H4 (cell line): ENCODE measurements around the gene PBX1. TPM values are rescaled to one million over a fixed set of nuclear protein-coding genes. Genes with fewer than 3 reads are reported as not detected.

Experiments
- DNase-seq: peaks from one replicate; pipeline ENCODE4 v3.0.0-alpha.2; 2015; ENCODE audit warnings: low spot score
- total RNA-seq: library from RNA; depleted of rRNA; stranded (reverse); fragments of >200 nt; shearing (Covaris generic); gene quantifications from 2 replicates; pipeline ENCODE4 v1.2.3, GENCODE V29; 2014

Gene PBX1
- total RNA-seq, 1 experiment from 2014 or later, result 25.8 TPM

GRCh38 chr1:164757625-164758024, 198.6 kb downstream of the PBX1 start:
- no peak for DNase-seq

GRCh38 chr1:164759144-164759920, 200.3 kb downstream of the PBX1 start:
- DNase-seq, result no peak

GRCh38 chr1:164759979-164760469, 201.0 kb downstream of the PBX1 start:
- no peak for DNase-seq

- no peak for DNase-seq
Observed at GRCh38 chr1:164760569-164760968, 201.6 kb downstream of the PBX1 start.

GRCh38 chr1:164761009-164761408, 202.0 kb downstream of the PBX1 start:
- DNase-seq, result no peak

GRCh38 chr1:164763098-164763497, 204.1 kb downstream of the PBX1 start:
- DNase-seq, result no peak

GRCh38 chr1:164764333-164764732, 205.3 kb downstream of the PBX1 start:
- no peak for DNase-seq

GRCh38 chr1:164765557-164765956, 206.6 kb downstream of the PBX1 start:
- DNase-seq, result no peak

GRCh38 chr1:164765992-164766720, 207.2 kb downstream of the PBX1 start:
- no peak for DNase-seq

- DNase-seq, result no peak
Observed at GRCh38 chr1:164767752-164768402, 208.9 kb downstream of the PBX1 start.

GRCh38 chr1:164768619-164769018, 209.6 kb downstream of the PBX1 start:
- DNase-seq, result no peak

- DNase-seq, result no peak
Observed at GRCh38 chr1:164769486-164770130, 210.6 kb downstream of the PBX1 start.

- no peak for DNase-seq
Observed at GRCh38 chr1:164770131-164770529, 211.1 kb downstream of the PBX1 start.

- DNase-seq, result no peak
Observed at GRCh38 chr1:164771041-164771618, 212.1 kb downstream of the PBX1 start.

GRCh38 chr1:164771619-164772361, 212.8 kb downstream of the PBX1 start:
- DNase-seq, result peak; percentile 53

GRCh38 chr1:164772635-164773034, 213.7 kb downstream of the PBX1 start:
- DNase-seq, result peak; percentile 85

- no peak for DNase-seq
Observed at GRCh38 chr1:164773102-164773501, 214.1 kb downstream of the PBX1 start.

- no peak for DNase-seq
Observed at GRCh38 chr1:164774413-164774812, 215.4 kb downstream of the PBX1 start.

- peak; percentile 80 for DNase-seq
Observed at GRCh38 chr1:164774819-164775654, 216.1 kb downstream of the PBX1 start.

GRCh38 chr1:164777518-164777917, 218.5 kb downstream of the PBX1 start:
- DNase-seq, result no peak
